HUES64 (cell line): ENCODE measurements around the gene SLC35F4.

Source experiments
- H3K27ac ChIP-seq: 2 replicates; pipeline ENCODE4 v1.7.0; 2013; ENCODE audit warnings: low read depth, low read length, inconsistent platforms
- H3K27me3 ChIP-seq: 2 replicates; pipeline ENCODE4 v1.6.1; 2013; ENCODE audit warnings: mild to moderate bottlenecking, low read length; ENCODE audit not compliant: insufficient read depth
- H3K36me3 ChIP-seq: 2 replicates; pipeline ENCODE4 v1.6.1; 2013; ENCODE audit warnings: mild to moderate bottlenecking, low read length; ENCODE audit not compliant: insufficient read depth
- H3K4me1 ChIP-seq: 2 replicates; pipeline ENCODE4 v1.6.1; 2013; ENCODE audit warnings: mild to moderate bottlenecking, low read length, moderate library complexity; ENCODE audit not compliant: insufficient read depth
- H3K4me3 ChIP-seq: 2 replicates; pipeline ENCODE4 v1.5.1; 2013; ENCODE audit warnings: mild to moderate bottlenecking, low read length, moderate library complexity
- H3K9ac ChIP-seq: 2 replicates; pipeline ENCODE4 v1.6.1; 2013; ENCODE audit warnings: mild to moderate bottlenecking, low read depth, low read length
- H3K9me3 ChIP-seq: 2 replicates; pipeline ENCODE4 v1.6.1; 2013; ENCODE audit warnings: low read depth, low read length; ENCODE audit not compliant: insufficient read depth
- WGBS: fragments of 150-250, 120-280 bp; methylation state at CpG from one replicate; pipeline ENCODE4 v1.1.7; 2013; ENCODE audit warnings: missing lambda C conversion rate; 5-methylcytosine and 5-hydroxymethylcytosine counted together

SLC35F4 gene

DNA sequence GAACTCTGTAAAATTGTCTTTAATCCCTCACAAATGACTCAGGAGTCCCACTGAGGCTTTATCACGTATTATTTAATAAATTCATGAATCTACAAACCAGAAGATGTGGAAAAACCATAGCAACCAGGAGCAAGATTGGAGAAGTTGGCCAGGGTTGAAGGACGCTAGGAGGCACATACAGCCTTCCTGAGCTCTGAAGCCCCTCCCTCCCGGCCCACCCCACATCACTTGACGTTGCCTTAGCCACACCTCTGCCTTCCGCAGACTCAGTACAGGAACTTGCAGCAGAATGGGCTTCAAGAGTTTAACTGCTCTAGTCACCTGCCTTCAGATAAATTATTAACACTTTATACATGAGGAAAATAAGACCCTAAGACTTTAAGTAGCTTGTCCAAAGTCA, 33.9 kb downstream of the SLC35F4 start:
- no peaks in the 10 kb centered on the region for H3K27me3 ChIP-seq
- 28% methylated on average over 5 of the region's 5 CpGs for WGBS
- H3K9me3 ChIP-seq: no peaks in the 10 kb centered on the region
- no peak overlapping the region for H3K4me3 ChIP-seq
- H3K9ac ChIP-seq: no peak overlapping the region
- no peak overlapping the region for H3K27ac ChIP-seq
- no peaks in the 10 kb centered on the region for H3K36me3 ChIP-seq
- H3K4me1 ChIP-seq: peaks cover 12% of the 10 kb centered on the region

DNA sequence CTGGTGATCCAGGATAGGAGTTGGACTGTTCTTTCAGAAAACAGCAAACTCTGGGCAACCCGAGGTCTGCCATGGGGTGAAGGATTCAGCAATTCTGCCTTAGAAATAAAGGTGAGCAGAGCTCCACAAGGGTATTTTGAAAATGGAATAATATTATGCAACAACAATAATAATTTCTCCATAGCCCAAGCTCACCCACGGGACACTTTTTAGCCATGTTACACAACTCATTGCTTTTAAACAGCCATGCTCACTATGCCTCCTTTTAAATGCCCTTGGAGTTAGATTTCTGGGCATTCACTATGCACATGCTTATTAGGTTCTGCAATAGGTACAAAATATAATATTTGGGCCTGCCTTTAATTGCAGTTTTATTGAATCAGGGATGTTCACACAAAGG, 37.2 kb downstream of the SLC35F4 start:
- Histone ChIP-seq H3K27me3 (no peaks in the 10 kb centered on the region), H3K36me3 (no peaks in the 10 kb centered on the region), H3K27ac (no peak overlapping the region), H3K4me1 (peaks cover 6% of the 10 kb centered on the region), H3K4me3 (no peak overlapping the region), H3K9me3 (no peaks in the 10 kb centered on the region), H3K9ac (no peak overlapping the region)
- WGBS: 88% methylated on average over 2 of the region's 2 CpGs

DNA sequence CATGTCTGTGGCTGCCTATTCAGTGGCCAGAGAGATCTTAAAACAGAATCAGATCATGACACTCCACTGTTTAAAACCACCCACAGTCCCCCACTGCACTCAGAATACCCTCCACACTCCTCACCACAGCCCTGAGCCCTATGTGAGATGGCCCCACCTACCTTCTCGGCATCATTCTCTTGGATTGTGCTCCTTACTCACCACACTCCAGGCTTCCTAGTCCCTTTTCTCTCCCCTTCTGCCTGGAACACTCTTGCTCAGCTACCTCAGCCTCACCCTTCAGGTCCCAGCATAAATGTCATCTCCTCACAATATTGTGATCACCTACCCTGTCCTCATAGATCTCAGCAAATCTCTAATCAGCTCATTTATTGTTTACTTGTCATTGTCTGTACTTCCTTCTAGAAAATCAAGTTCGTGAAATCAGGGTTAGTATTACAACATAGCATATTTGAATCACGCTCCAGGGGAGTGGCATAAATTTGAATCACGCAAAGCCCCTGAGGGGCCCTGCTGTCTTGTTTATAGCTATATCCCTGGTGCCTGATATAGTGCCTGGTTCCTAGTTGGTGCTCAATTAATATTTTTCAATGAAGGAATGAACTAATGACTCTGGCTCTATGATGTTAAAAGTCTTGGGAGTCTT, 42.8 kb downstream of the SLC35F4 start:
- H3K27ac ChIP-seq: no peak overlapping the region
- H3K27me3 ChIP-seq: no peaks in the 10 kb centered on the region
- WGBS: 94% methylated on average over 4 of the region's 4 CpGs
- H3K9ac ChIP-seq: no peak overlapping the region
- no peaks in the 10 kb centered on the region for H3K4me1 ChIP-seq
- H3K9me3 ChIP-seq: no peaks in the 10 kb centered on the region
- H3K36me3 ChIP-seq: no peaks in the 10 kb centered on the region
- no peak overlapping the region for H3K4me3 ChIP-seq

DNA sequence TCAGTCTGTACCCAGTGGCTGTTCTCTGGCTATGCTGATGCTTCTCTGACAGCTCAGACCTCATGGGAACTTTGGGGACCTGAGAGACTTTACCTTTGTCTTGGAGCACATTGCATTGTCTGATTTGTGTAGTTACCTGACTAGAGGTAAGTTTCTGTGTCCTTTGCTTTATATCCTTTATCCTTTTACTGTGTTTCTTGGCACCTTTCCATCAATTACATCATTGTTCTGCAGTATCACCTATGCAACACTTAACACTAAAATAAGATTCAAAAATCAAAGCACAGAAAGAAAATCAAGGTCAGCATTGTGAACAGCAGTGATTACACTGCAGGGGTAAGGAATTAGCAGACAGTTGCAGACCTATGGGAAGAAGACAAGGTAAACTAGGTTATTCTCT, 43.8 kb downstream of the SLC35F4 start:
- Histone ChIP-seq H3K9ac (no peak overlapping the region), H3K4me3 (no peak overlapping the region), H3K36me3 (no peaks in the 10 kb centered on the region), H3K9me3 (no peaks in the 10 kb centered on the region), H3K27ac (no peak overlapping the region), H3K4me1 (no peaks in the 10 kb centered on the region), H3K27me3 (no peaks in the 10 kb centered on the region)

DNA sequence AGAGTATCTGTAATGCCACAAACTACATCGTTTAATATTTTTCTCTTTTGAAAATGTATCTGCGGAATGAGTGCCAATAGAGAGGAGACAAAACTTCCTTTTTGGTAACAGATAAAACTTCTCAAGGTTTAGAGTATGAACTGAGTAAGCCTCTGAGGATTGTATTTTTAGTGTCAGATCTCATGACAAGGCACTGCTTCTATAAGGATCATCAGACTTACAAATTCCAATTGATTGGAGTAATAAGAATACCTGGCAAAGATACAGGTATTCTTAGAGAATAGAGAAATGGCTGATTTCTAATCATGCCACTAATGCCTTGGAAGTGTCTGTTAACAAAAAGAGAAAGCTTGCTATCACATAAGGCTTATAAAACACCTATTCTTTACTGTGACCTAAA, 45.3 kb downstream of the SLC35F4 start:
- Histone ChIP-seq H3K27me3 (no peaks in the 10 kb centered on the region), H3K9me3 (no peaks in the 10 kb centered on the region), H3K9ac (no peak overlapping the region), H3K4me3 (no peak overlapping the region), H3K4me1 (peaks cover 10% of the 10 kb centered on the region), H3K27ac (no peak overlapping the region), H3K36me3 (no peaks in the 10 kb centered on the region)
- 70% methylated on average over 2 of the region's 2 CpGs for WGBS

DNA sequence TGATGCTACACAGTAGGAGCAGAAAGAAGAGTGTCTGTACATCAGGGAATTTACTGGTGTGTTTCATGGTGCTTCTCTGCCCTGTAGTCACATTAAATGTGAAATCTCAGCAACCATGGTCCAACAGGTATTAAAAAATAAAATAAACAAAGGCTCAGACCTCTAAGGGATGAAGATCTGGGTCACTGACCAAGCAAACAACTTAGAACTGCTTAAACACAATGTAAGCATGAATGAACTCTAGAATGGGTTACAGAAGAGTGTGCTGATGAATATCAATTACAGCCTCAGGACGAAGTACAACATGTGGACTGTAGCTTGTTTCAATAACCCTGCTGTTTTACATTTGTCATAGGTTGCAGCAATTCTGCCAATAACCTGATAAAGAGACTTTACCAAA, 47.4 kb downstream of the SLC35F4 start:
- 85% methylated on average over 1 of the region's 1 CpG for WGBS
- Histone ChIP-seq H3K27ac (no peak overlapping the region), H3K36me3 (no peaks in the 10 kb centered on the region), H3K27me3 (no peaks in the 10 kb centered on the region), H3K4me3 (no peak overlapping the region), H3K9ac (no peak overlapping the region), H3K9me3 (no peaks in the 10 kb centered on the region), H3K4me1 (peaks cover 10% of the 10 kb centered on the region)

DNA sequence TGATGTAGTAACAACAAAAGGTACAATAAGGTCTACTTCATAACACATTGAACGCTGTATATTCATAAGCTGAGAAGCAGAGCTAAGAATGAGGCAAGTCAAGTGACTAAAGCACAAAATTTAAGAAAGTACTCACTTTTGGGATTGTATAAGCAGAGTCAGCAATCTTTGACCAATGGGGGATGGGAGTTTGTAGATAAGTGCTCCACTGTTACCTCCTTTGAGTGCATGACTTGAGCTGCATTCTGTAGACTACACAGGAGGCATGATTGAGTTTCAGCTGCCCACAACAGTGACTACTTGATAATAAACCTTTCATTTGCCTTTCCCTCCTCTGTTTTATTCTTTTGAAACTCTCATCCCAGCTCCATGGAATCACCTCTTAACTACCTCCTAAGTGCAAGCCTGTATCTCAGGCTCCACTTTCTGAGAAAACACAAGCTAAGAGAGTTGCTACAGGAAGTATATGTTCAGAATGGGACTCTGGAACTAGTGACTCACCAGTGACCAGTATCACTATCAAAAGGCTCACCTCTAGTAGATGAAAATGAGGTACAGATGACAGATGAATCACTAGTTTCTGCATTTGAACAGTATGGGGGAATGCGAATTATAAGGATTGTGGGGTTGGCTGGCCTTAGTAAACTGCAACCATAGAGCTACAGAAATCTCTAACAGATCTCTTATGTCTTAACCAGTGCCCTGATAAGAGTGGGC, 49.2 kb downstream of the SLC35F4 start:
- Histone ChIP-seq H3K27me3 (no peaks in the 10 kb centered on the region), H3K4me1 (peaks cover 10% of the 10 kb centered on the region), H3K4me3 (no peak overlapping the region), H3K9me3 (no peaks in the 10 kb centered on the region), H3K27ac (no peak overlapping the region), H3K9ac (no peak overlapping the region), H3K36me3 (no peaks in the 10 kb centered on the region)
- 95% methylated on average over 2 of the region's 2 CpGs for WGBS

DNA sequence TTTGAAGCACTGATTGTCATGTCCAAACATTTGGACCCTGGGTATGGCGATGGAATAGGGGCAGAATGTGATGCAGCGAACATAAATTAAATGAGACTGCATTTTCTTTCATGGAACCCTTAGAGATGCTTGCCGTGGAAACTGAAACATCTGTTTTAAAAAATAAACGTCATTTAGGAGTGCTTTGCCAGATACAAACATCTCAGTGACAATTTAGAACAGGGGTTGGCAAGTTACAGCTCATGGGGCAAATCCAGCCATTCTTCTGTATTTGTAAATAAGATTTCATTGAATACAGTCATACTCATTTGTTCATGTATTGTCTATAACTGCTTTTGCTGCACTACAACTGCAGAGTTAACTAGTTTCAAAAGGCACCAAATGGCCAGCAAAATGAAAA, 51.2 kb downstream of the SLC35F4 start:
- H3K27ac ChIP-seq: no peak overlapping the region
- 83% methylated on average over 4 of the region's 4 CpGs for WGBS
- peaks cover 17% of the 10 kb centered on the region for H3K4me1 ChIP-seq
- H3K36me3 ChIP-seq: no peaks in the 10 kb centered on the region
- H3K9ac ChIP-seq: no peak overlapping the region
- no peaks in the 10 kb centered on the region for H3K27me3 ChIP-seq
- no peaks in the 10 kb centered on the region for H3K9me3 ChIP-seq
- no peak overlapping the region for H3K4me3 ChIP-seq

DNA sequence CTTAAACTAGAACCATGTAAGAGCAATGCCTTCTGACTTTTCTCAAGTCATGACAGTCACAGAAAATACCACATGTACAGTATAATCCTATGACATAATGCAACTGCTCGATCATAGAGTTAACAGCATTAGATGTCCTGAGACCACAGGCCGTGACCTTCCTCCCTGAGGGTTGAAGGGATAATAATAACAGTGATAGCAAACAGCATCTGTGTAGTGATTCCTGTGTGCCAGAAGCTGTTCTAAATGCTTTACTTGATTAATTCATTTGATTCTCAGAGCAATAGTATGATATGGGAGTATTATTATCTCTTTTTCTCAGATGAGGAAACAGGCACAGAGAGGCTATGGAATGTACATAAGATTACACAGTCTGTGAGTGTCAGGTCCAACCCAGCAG, 53.2 kb downstream of the SLC35F4 start:
- Histone ChIP-seq H3K4me1 (peaks cover 17% of the 10 kb centered on the region), H3K9me3 (no peaks in the 10 kb centered on the region; the same call in 1 of the 2 replicates), H3K9ac (no peak overlapping the region), H3K27ac (no peak overlapping the region), H3K36me3 (no peaks in the 10 kb centered on the region), H3K27me3 (no peaks in the 10 kb centered on the region), H3K4me3 (no peak overlapping the region)
- 90% methylated on average over 2 of the region's 2 CpGs for WGBS

DNA sequence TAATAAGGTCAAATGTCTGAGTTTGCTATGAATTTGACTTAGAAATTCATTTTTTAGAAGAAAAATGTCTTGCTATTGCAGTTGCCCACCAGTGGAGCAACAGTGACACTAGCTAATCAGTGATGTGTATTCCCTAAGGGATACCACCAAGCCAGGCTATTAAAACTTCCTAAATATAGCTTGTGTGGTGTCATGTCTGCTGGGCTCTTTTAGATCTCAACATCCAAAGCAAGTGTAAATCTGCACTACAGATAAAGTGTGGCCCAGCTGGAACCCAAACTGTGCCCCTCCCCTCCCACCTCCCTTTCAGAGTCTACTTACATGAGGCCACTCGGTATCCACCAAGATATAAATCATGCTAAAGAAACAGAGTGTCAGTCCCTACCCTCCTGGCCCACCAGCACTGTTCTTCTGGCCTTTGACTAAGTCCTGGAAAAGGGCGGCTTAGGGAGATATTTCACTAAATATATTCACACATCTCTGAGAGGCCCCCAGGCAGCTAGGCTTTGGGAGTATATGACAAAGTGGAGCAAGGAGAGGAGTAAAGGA, 53.8 kb downstream of the SLC35F4 start:
- WGBS: 85% methylated on average over 2 of the region's 2 CpGs
- Histone ChIP-seq H3K4me3 (no peak overlapping the region), H3K27me3 (no peaks in the 10 kb centered on the region), H3K36me3 (no peaks in the 10 kb centered on the region), H3K27ac (no peak overlapping the region), H3K9ac (no peak overlapping the region), H3K4me1 (peaks cover 17% of the 10 kb centered on the region), H3K9me3 (no peaks in the 10 kb centered on the region; the same call in 1 of the 2 replicates)

DNA sequence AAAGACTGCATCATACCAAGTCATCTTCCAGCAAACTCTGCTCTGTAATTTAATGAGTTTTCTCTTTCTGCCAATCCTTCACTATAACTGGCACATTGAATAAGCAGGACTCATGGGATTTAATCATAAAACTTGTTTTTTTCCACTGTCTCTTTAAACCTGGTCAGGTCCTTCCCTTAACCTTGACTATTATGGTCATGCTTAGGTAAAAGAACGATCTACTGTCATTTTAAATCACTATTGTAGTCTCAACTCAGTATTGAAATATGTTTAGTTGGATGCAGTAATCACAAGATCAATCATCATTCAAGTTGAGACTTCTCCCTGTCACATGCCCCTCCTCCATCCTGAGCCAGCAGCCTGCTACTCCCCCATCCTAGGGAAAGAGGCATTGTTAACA, 56.1 kb downstream of the SLC35F4 start:
- WGBS: no CpG with 5 or more reads among the region's 1 CpG
- Histone ChIP-seq H3K27ac (no peak overlapping the region), H3K9ac (no peak overlapping the region), H3K27me3 (no peaks in the 10 kb centered on the region), H3K4me3 (no peak overlapping the region), H3K4me1 (peaks cover 7% of the 10 kb centered on the region; the same call in 1 of the 2 replicates), H3K36me3 (no peaks in the 10 kb centered on the region), H3K9me3 (no peaks in the 10 kb centered on the region; the same call in 1 of the 2 replicates)
